GM12878 (cell line): ENCODE data around the gene SCYL3. TPM values are rescaled to one million over a fixed set of nuclear protein-coding genes. Genes with fewer than 3 reads are reported as not detected.

Source experiments
- ATAC-seq: fragments of 200-7000 bp; cut with Tn5 transposase; 3 replicates; pipeline ENCODE4 v1.9.1; 2020; ENCODE audit warnings: mild to moderate bottlenecking, moderate library complexity
- BruUV-seq: library from RNA; stranded (reverse); fragments of 400-500 nt; replicated peaks from 2 replicates; lab custom pipeline; 2021; lab: Mats Ljungman, UMichigan
- CTCF ChIA-PET: fragments of 300-600 bp; sonication (Branson Sonifier 250); formaldehyde crosslinking; extraction: SDS; loops from one replicate; lab custom pipeline; 2021; ENCODE audit warnings: inconsistent platforms; lab: Yijun Ruan, JAX
- POLR2A ChIA-PET: fragments of 350-600 bp; formaldehyde crosslinking; extraction: SDS; loops from one replicate; lab custom pipeline; 2021; ENCODE audit warnings: inconsistent platforms; lab: Charles Lee
- RAD21 ChIA-PET: fragments of 300-600 bp; sonication (Branson Sonifier 250); formaldehyde crosslinking; loops from one replicate; lab custom pipeline; 2023; ENCODE audit warnings: antibody characterized with exemption; ENCODE audit not compliant: unreplicated experiment; lab: Charles Lee
- SMC1A ChIA-PET: fragments of 300-600 bp; sonication (Branson Sonifier 250); formaldehyde crosslinking; loops from one replicate; lab custom pipeline; 2023; ENCODE audit not compliant: unreplicated experiment, uncharacterized antibody; lab: Charles Lee
- DNase-seq: peaks from one replicate; pipeline ENCODE4 v3.0.0-alpha.2; 2011; ENCODE audit warnings: low read depth, low spot score
- FAIRE-seq: peaks from 3 replicates; lab custom pipeline; 2011; peaks lifted over from hg19 to GRCh38; lab: Jason Lieb, UNC
- H2AFZ ChIP-seq: 2 replicates; pipeline ENCODE4 v1.6.0; 2011; ENCODE audit warnings: low read depth, low read length, control low read depth; ENCODE audit not compliant: control insufficient read depth
- H3K27ac ChIP-seq: 2 replicates; pipeline ENCODE4 v1.5.1; 2011; ENCODE audit warnings: control low read depth; ENCODE audit not compliant: control insufficient read depth, insufficient read depth
- H3K27me3 ChIP-seq, 2 experiments: replicated peaks in 1 of 2; 2 replicates each; pipeline versions ENCODE4 v1.6.0 to v1.6.1; 2011; ENCODE audit warnings: low read length in 1 of 2; ENCODE audit not compliant: control insufficient read depth in 2 of 2, insufficient read depth in 2 of 2
- H3K36me3 ChIP-seq, 2 experiments: 2 replicates each; pipeline ENCODE4 v1.5.1; 2011; ENCODE audit warnings: low read length in 1 of 2; ENCODE audit not compliant: control insufficient read depth in 2 of 2, insufficient read depth in 2 of 2
- H3K4me1 ChIP-seq: 2 replicates; pipeline ENCODE4 v1.6.1; 2011; ENCODE audit warnings: mild to moderate bottlenecking, low read length, moderate library complexity, mixed read lengths; ENCODE audit not compliant: control insufficient read depth, insufficient read depth
- H3K4me2 ChIP-seq: 2 replicates; pipeline ENCODE4 v1.6.0; 2011; ENCODE audit warnings: control low read depth; ENCODE audit not compliant: control insufficient read depth, insufficient read depth
- H3K4me3 ChIP-seq: fragments of 200-600 bp; sonication (generic); 2 replicates; pipeline ENCODE4 v1.5.1; 2016
- H3K79me2 ChIP-seq: 2 replicates; pipeline ENCODE4 v1.6.0; 2011; ENCODE audit warnings: low read length; ENCODE audit not compliant: control insufficient read depth, insufficient read depth
- H3K9ac ChIP-seq: 2 replicates; pipeline ENCODE4 v1.8.0; 2011; ENCODE audit warnings: low read length, control low read depth, mixed read lengths; ENCODE audit not compliant: control insufficient read depth, insufficient read depth
- H3K9me3 ChIP-seq: replicated peaks from 3 replicates; pipeline ENCODE4 v1.5.1; 2011; ENCODE audit warnings: mild to moderate bottlenecking, low read length; ENCODE audit not compliant: control insufficient read depth, insufficient read depth
- H4K20me1 ChIP-seq: 2 replicates; pipeline ENCODE4 v1.6.0; 2011; ENCODE audit not compliant: control insufficient read depth, insufficient read depth
- CREB1 ChIP-seq: IDR thresholded peaks from 2 replicates; pipeline ENCODE4 v1.6.1; 2012; ENCODE audit warnings: low read depth, mild to moderate bottlenecking, inconsistent platforms
- KDM1A ChIP-seq: fragments of 200-600 bp; sonication (generic); IDR thresholded peaks from 2 replicates; pipeline ENCODE4 v1.6.1; 2016; ENCODE audit warnings: borderline replicate concordance
- LARP7 ChIP-seq: fragments of 450-650 bp; IDR thresholded peaks from 2 replicates; pipeline ENCODE4 v1.6.1; 2017; ENCODE audit warnings: mild to moderate bottlenecking
- RFX5 ChIP-seq: IDR thresholded peaks from 2 replicates; pipeline ENCODE4 v1.6.1; 2011; ENCODE audit warnings: low read depth, low read length, improper control_type of control experiment
- SREBF2 ChIP-seq: IDR thresholded peaks from 2 replicates; pipeline ENCODE4 v1.6.1; 2012; ENCODE audit warnings: mild to moderate bottlenecking, low read length
- TCF12 ChIP-seq: IDR thresholded peaks from 2 replicates; pipeline ENCODE4 v1.6.1; 2011; ENCODE audit warnings: low read depth, mild to moderate bottlenecking, low read length
- WGBS: methylation state at CpG from one replicate; pipeline ENCODE4 v1.1.6; 2016; ENCODE audit warnings: low lambda C conversion rate; ENCODE audit not compliant: insufficient replicate concordance, insufficient coverage; ENCODE audit errors: missing lambda C conversion rate; 5-methylcytosine and 5-hydroxymethylcytosine counted together
- in situ Hi-C: fragments of 300-500 bp; cut with MboI; formaldehyde crosslinking; loops from 9 replicates; pipeline ENCODE4 v1.14.3; 2018; ENCODE audit warnings: mixed read lengths
- intact Hi-C: fragments of 100-400 bp; cut with micrococcal nuclease; formaldehyde crosslinking; loops from one replicate; pipeline ENCODE4 v1.14.2; 2022; ENCODE audit not compliant: unreplicated experiment
- polyA plus RNA-seq, 11 experiments: library from polyadenylated mRNA; depleted of rRNA in 4 of 11; unstranded in 6 of 11; stranded (reverse) in 5 of 11; fragments of >200 nt; fragmentation: Nextera tagmentation in 4 of 11; fragmentation: Illumina TruSeq in 1 of 11; extraction: Ambion mirVana in 4 of 11; extraction: Trizol in 1 of 11; gene quantifications; 1 replicate in 1 of 11; 2 replicates in 10 of 11; pipeline versions ENCODE4 v1.2.1 to v1.2.3, GENCODE V29; 2011 to 2016; ENCODE audit warnings: inconsistent platforms in 2 of 11, missing spikeins in 2 of 11, low read depth in 1 of 11
- total RNA-seq, 4 experiments: library from RNA; depleted of rRNA in 3 of 4; stranded (reverse); fragments of >200 nt in 3 of 4; fragmentation: Illumina TruSeq in 1 of 4; extraction: Trizol in 1 of 4; gene quantifications; 2 replicates each; pipeline versions ENCODE4 v1.2.1 to v1.2.3, GENCODE V29; 2013 to 2021
- TF ChIP-seq, protein P1 (sequence below): fragments of 450-650 bp; formaldehyde crosslinking; IDR thresholded peaks from 2 replicates; pipeline ENCODE4 v1.4.0; 2022; ENCODE audit warnings: mild to moderate bottlenecking, moderate library complexity
- TF ChIP-seq, protein P2 (sequence below): IDR thresholded peaks from 2 replicates; pipeline ENCODE4 v1.6.1; 2011; ENCODE audit warnings: low read depth, low read length, improper control_type of control experiment, borderline replicate concordance
- TF ChIP-seq, protein P3 (sequence below): fragments of 450-650 bp; IDR thresholded peaks from 2 replicates; pipeline ENCODE4 v1.6.1; 2016; ENCODE audit warnings: mild to moderate bottlenecking
- TF ChIP-seq, protein P4 (sequence below): fragments of 150-350 bp; IDR thresholded peaks from 2 replicates; pipeline ENCODE4 v1.6.1; 2016; ENCODE audit warnings: low read depth, low read length

The SCYL3 gene
- total and polyA plus RNA-seq, 10 of the 15 experiments (the other 5 are each of a cell fraction or from before 2014, with no cell fraction given): 4.3 to 14.3 (median 10.3) TPM

DNA sequence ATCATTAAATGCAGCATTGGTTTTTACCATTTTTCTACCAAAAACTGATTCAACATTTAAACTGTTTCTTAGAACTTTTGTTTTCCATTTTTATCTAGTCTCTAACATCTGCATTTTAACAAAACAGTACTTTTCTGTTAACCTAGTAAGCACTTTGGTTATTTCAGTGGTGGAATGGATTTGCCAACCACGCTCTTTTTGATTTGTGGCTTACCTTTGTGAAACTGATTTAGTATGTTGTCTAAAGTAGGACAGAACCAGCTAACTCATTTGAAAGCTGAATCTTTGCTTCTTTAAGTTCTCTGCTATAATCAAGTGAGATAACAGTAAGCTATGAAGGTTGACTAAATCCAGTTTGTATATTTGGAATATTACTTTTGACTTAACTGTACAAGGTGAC is 57.5 kb downstream of the SCYL3 start (continued):
- TF ChIP-seq, protein P1, sequence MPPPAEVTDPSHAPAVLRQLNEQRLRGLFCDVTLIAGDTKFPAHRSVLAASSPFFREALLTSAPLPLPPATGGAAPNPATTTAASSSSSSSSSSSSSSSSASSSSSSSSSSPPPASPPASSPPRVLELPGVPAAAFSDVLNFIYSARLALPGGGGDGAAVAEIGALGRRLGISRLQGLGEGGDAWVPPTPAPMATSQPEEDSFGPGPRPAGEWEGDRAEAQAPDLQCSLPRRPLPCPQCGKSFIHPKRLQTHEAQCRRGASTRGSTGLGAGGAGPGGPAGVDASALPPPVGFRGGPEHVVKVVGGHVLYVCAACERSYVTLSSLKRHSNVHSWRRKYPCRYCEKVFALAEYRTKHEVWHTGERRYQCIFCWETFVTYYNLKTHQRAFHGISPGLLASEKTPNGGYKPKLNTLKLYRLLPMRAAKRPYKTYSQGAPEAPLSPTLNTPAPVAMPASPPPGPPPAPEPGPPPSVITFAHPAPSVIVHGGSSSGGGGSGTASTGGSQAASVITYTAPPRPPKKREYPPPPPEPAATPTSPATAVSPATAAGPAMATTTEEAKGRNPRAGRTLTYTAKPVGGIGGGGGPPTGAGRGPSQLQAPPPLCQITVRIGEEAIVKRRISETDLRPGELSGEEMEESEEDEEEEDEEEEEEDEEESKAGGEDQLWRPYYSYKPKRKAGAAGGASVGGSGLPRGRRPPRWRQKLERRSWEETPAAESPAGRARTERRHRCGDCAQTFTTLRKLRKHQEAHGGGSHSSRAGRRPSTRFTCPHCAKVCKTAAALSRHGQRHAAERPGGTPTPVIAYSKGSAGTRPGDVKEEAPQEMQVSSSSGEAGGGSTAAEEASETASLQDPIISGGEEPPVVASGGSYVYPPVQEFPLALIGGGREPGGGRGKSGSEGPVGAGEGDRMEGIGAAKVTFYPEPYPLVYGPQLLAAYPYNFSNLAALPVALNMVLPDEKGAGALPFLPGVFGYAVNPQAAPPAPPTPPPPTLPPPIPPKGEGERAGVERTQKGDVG: no peak
- TF ChIP-seq, protein P2, sequence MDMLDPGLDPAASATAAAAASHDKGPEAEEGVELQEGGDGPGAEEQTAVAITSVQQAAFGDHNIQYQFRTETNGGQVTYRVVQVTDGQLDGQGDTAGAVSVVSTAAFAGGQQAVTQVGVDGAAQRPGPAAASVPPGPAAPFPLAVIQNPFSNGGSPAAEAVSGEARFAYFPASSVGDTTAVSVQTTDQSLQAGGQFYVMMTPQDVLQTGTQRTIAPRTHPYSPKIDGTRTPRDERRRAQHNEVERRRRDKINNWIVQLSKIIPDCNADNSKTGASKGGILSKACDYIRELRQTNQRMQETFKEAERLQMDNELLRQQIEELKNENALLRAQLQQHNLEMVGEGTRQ: no peak
- TF ChIP-seq KDM1A (no peak), LARP7 (no peak)

DNA sequence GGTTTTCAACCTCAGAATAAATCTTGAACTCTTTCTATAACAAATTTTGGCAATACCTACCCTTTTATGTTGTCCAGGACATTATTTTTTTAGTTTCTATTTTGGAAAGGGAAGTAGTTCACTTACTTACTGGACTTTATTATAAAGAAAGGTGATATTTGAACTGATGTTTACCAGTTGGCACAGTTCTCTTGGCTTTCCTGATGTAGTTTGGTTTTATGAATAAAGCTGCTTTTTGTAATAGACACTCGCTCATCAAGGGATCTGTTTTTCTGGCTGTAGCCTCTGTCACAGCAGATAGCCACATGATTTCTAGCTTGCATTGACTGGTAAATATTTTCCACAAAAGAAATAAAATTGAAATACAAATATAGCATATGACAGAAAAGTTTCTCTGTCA is 58.0 kb downstream of the SCYL3 start:
- in situ Hi-C loops (no loop called here), intact Hi-C loops (no loop called here)
- no peaks in the 10 kb centered on the region for H3K79me2 ChIP-seq
- no peak overlapping the region for H3K9ac ChIP-seq
- H3K27me3 ChIP-seq: no peaks in the 10 kb centered on the region
- no peak for DNase-seq
- ChIA-PET CTCF (interaction anchor here (0.6 to 1.1 kb wide), 3 partner anchors 16 to 121 kb away, joined by 3 to 4 read pairs (median 3); no protein-coding TSS in a partner anchor), RAD21 (interaction anchor here (0.8 kb wide), 1 partner anchor 73 kb away, joined by 4 read pairs; no protein-coding TSS in a partner anchor), POLR2A (no interaction called here), SMC1A (interaction anchor here (2.5 kb wide), 1 partner anchor 11 kb away, joined by 8 read pairs; no protein-coding TSS in a partner anchor)
- H3K4me3 ChIP-seq: no peak overlapping the region
- H3K9me3 ChIP-seq: no peaks in the 10 kb centered on the region; the same call in 2 of the 3 replicates
- H4K20me1 ChIP-seq: no peaks in the 10 kb centered on the region
- 100% methylated on average over 1 of the region's 1 CpG for WGBS
- no peak overlapping the region for H2AFZ ChIP-seq
- peaks cover 4 to 9% of the 10 kb centered on the region in 2 experiments for H3K36me3 ChIP-seq
- ATAC-seq: no peak
- no peak overlapping the region for H3K4me2 ChIP-seq
- H3K27ac ChIP-seq: no peak overlapping the region
- FAIRE-seq: no peak
- TF ChIP-seq SREBF2 (no peak), TCF12 (no peak), RFX5 (no peak), CREB1 (no peak)
- TF ChIP-seq, protein P3, sequence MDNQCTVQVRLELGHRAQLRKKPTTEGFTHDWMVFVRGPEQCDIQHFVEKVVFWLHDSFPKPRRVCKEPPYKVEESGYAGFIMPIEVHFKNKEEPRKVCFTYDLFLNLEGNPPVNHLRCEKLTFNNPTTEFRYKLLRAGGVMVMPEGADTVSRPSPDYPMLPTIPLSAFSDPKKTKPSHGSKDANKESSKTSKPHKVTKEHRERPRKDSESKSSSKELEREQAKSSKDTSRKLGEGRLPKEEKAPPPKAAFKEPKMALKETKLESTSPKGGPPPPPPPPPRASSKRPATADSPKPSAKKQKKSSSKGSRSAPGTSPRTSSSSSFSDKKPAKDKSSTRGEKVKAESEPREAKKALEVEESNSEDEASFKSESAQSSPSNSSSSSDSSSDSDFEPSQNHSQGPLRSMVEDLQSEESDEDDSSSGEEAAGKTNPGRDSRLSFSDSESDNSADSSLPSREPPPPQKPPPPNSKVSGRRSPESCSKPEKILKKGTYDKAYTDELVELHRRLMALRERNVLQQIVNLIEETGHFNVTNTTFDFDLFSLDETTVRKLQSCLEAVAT: no peak
- TF ChIP-seq, protein P4, sequence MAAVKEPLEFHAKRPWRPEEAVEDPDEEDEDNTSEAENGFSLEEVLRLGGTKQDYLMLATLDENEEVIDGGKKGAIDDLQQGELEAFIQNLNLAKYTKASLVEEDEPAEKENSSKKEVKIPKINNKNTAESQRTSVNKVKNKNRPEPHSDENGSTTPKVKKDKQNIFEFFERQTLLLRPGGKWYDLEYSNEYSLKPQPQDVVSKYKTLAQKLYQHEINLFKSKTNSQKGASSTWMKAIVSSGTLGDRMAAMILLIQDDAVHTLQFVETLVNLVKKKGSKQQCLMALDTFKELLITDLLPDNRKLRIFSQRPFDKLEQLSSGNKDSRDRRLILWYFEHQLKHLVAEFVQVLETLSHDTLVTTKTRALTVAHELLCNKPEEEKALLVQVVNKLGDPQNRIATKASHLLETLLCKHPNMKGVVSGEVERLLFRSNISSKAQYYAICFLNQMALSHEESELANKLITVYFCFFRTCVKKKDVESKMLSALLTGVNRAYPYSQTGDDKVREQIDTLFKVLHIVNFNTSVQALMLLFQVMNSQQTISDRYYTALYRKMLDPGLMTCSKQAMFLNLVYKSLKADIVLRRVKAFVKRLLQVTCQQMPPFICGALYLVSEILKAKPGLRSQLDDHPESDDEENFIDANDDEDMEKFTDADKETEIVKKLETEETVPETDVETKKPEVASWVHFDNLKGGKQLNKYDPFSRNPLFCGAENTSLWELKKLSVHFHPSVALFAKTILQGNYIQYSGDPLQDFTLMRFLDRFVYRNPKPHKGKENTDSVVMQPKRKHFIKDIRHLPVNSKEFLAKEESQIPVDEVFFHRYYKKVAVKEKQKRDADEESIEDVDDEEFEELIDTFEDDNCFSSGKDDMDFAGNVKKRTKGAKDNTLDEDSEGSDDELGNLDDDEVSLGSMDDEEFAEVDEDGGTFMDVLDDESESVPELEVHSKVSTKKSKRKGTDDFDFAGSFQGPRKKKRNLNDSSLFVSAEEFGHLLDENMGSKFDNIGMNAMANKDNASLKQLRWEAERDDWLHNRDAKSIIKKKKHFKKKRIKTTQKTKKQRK: no peak
- H3K4me1 ChIP-seq: no peaks in the 10 kb centered on the region
- no TSS peak for BruUV-seq
